H1 (cell line): ENCODE measurements around the gene UGT1A10. TPM values are rescaled to one million over a fixed set of nuclear protein-coding genes. Genes with fewer than 3 reads are reported as not detected.

ENCODE experiments used
- CTCF ChIA-PET: fragments of 300-600 bp; sonication (Branson Sonifier 250); formaldehyde crosslinking; loops from one replicate; lab custom pipeline; 2021; ENCODE audit not compliant: partially characterized antibody; lab: Charles Lee
- POLR2A ChIA-PET: fragments of 300-600 bp; sonication (Branson Sonifier 250); formaldehyde crosslinking; loops from one replicate; lab custom pipeline; 2021; ENCODE audit warnings: inconsistent platforms; ENCODE audit not compliant: partially characterized antibody; lab: Charles Lee
- DNase-seq, 2 experiments: peaks; one replicate each; pipeline versions ENCODE4 v3.0.0 to v3.0.0-alpha.2; 2010 to 2022; ENCODE audit warnings: low spot score in 2 of 2, low read depth in 1 of 2, mixed read lengths in 1 of 2
- FAIRE-seq: peaks from 2 replicates; lab custom pipeline; 2011; peaks lifted over from hg19 to GRCh38; lab: Jason Lieb, UNC
- H2AFZ ChIP-seq: 2 replicates; pipeline ENCODE4 v1.8.1; 2012; ENCODE audit warnings: low read length, inconsistent platforms
- H2AK5ac ChIP-seq: 2 replicates; pipeline ENCODE4 v1.6.1; 2013; ENCODE audit warnings: low read depth, low read length
- H2BK120ac ChIP-seq: replicated peaks from 2 replicates; pipeline ENCODE3; 2013; ENCODE audit warnings: low read depth, low read length, inconsistent platforms
- H2BK12ac ChIP-seq: 2 replicates; pipeline ENCODE4 v1.6.1; 2013; ENCODE audit warnings: low read depth, low read length
- H2BK15ac ChIP-seq: 2 replicates; pipeline ENCODE4 v1.6.1; 2013; ENCODE audit warnings: low read length
- H2BK20ac ChIP-seq: 2 replicates; pipeline ENCODE4 v1.6.1; 2013; ENCODE audit warnings: low read length
- H2BK5ac ChIP-seq: 2 replicates; pipeline ENCODE4 v1.6.1; 2013; ENCODE audit warnings: low read depth, low read length
- H3K14ac ChIP-seq: 2 replicates; pipeline ENCODE4 v1.6.1; 2013; ENCODE audit warnings: inconsistent platforms; ENCODE audit not compliant: insufficient read length
- H3K18ac ChIP-seq: 2 replicates; pipeline ENCODE4 v1.6.1; 2013; ENCODE audit warnings: low read length; ENCODE audit errors: extremely low read depth
- H3K23ac ChIP-seq: 2 replicates; pipeline ENCODE4 v1.6.1; 2013; ENCODE audit warnings: inconsistent platforms; ENCODE audit not compliant: insufficient read length
- H3K23me2 ChIP-seq: 2 replicates; pipeline ENCODE4 v1.6.1; 2013; ENCODE audit warnings: low read depth, low read length
- H3K27ac ChIP-seq: 2 replicates; pipeline ENCODE4 v1.6.1; 2011; ENCODE audit warnings: low read depth, low read length, inconsistent platforms
- H3K27me3 ChIP-seq, 4 experiments: replicated peaks in 1 of 4; 1 replicate in 1 of 4; 2 replicates in 3 of 4; pipeline versions ENCODE4 v1.6.1 to v1.8.1; 2011 to 2013; ENCODE audit warnings: low read length in 3 of 4, mild to moderate bottlenecking in 3 of 4, inconsistent platforms in 2 of 4, mixed read lengths in 2 of 4, moderate library complexity in 1 of 4; ENCODE audit not compliant: control insufficient read depth in 3 of 4, insufficient read depth in 3 of 4; ENCODE audit errors: extremely low read depth in 1 of 4
- H3K36me3 ChIP-seq, 4 experiments: 2 replicates each; pipeline versions ENCODE4 v1.6.1 to v1.8.1; 2011 to 2013; ENCODE audit warnings: mild to moderate bottlenecking in 4 of 4, low read length in 3 of 4, moderate library complexity in 2 of 4, control low read depth in 1 of 4, inconsistent platforms in 1 of 4; ENCODE audit not compliant: insufficient read depth in 4 of 4, control insufficient read depth in 2 of 4
- H3K4ac ChIP-seq: replicated peaks from 2 replicates; pipeline ENCODE3; 2013; ENCODE audit warnings: low read length, low read depth, mixed read lengths, inconsistent platforms; ENCODE audit not compliant: insufficient read length
- H3K4me1 ChIP-seq, 4 experiments: replicated peaks in 1 of 4; 1 replicate in 1 of 4; 2 replicates in 3 of 4; pipeline versions ENCODE4 v1.6.1 to v1.8.1; 2011 to 2013; ENCODE audit warnings: low read length in 3 of 4, inconsistent platforms in 2 of 4, mixed read lengths in 1 of 4; ENCODE audit not compliant: insufficient read depth in 4 of 4, control insufficient read depth in 3 of 4
- H3K4me2 ChIP-seq, 2 experiments: 2 replicates each; pipeline versions ENCODE4 v1.6.1 to v1.8.1; 2011 to 2013; ENCODE audit warnings: low read depth in 2 of 2, low read length in 2 of 2, control low read depth in 1 of 2, inconsistent platforms in 1 of 2, mild to moderate bottlenecking in 1 of 2; ENCODE audit not compliant: insufficient read depth in 1 of 2
- H3K4me3 ChIP-seq, 4 experiments: fragments of 200-600, 300-600 bp in 1 of 4; sonication (generic), shearing (Covaris generic), sonication (Bioruptor Twin) in 1 of 4; 2 replicates each; pipeline versions ENCODE4 v1.5.1 to v1.8.1; 2011 to 2016; ENCODE audit warnings: low read length in 4 of 4, low read depth in 3 of 4, control low read depth in 2 of 4, inconsistent platforms in 2 of 4, mild to moderate bottlenecking in 2 of 4, mixed read lengths in 1 of 4, moderate library complexity in 1 of 4; ENCODE audit not compliant: insufficient read depth in 2 of 4; ENCODE audit errors: extremely low read depth in 1 of 4
- H3K56ac ChIP-seq: replicated peaks from 2 replicates; pipeline ENCODE3; 2013; ENCODE audit warnings: low read depth, mild to moderate bottlenecking, mixed read lengths, low read length, inconsistent platforms; ENCODE audit not compliant: insufficient read length
- H3K79me1 ChIP-seq: 2 replicates; pipeline ENCODE4 v1.6.1; 2013; ENCODE audit warnings: low read depth, low read length, control low read depth
- H3K79me2 ChIP-seq, 2 experiments: 2 replicates each; pipeline versions ENCODE4 v1.6.1 to v1.8.1; 2012 to 2013; ENCODE audit warnings: low read length in 2 of 2, mild to moderate bottlenecking in 2 of 2, inconsistent platforms in 1 of 2; ENCODE audit not compliant: insufficient read depth in 2 of 2, control insufficient read depth in 1 of 2
- H3K9ac ChIP-seq, 4 experiments: replicated peaks in 1 of 4; 1 replicate in 1 of 4; 2 replicates in 3 of 4; pipeline versions ENCODE4 v1.6.1 to v1.8.1; 2011 to 2013; ENCODE audit warnings: low read depth in 3 of 4, low read length in 3 of 4, control low read depth in 2 of 4, mild to moderate bottlenecking in 2 of 4, moderate library complexity in 2 of 4, inconsistent platforms in 1 of 4; ENCODE audit errors: extremely low read depth in 1 of 4
- H3K9me3 ChIP-seq, 2 experiments: 2 replicates each; pipeline versions ENCODE4 v1.6.1 to v1.8.1; 2012 to 2013; ENCODE audit warnings: mild to moderate bottlenecking in 2 of 2, moderate library complexity in 2 of 2, control low read depth in 1 of 2, inconsistent platforms in 1 of 2, low read depth in 1 of 2, low read length in 1 of 2, mixed read lengths in 1 of 2; ENCODE audit not compliant: insufficient read depth in 2 of 2
- H4K20me1 ChIP-seq, 2 experiments: replicated peaks in 1 of 2; 2 replicates each; pipeline versions ENCODE3 to v1.8.1; 2011 to 2013; ENCODE audit warnings: inconsistent platforms in 2 of 2, low read length in 2 of 2, mild to moderate bottlenecking in 1 of 2; ENCODE audit not compliant: insufficient read depth in 2 of 2, control insufficient read depth in 1 of 2
- H4K5ac ChIP-seq: 2 replicates; pipeline ENCODE4 v1.6.1; 2013; ENCODE audit warnings: low read length, low read depth, mixed read lengths, inconsistent platforms; ENCODE audit not compliant: insufficient read length
- H4K8ac ChIP-seq: 2 replicates; pipeline ENCODE4 v1.8.0; 2013; ENCODE audit warnings: mild to moderate bottlenecking, moderate library complexity, low read length, inconsistent platforms; ENCODE audit not compliant: insufficient read depth; ENCODE audit errors: extremely low read depth
- H4K91ac ChIP-seq: replicated peaks from 2 replicates; pipeline ENCODE3; 2013; ENCODE audit warnings: low read length, mixed read lengths, inconsistent platforms; ENCODE audit not compliant: insufficient read length
- BCL11A ChIP-seq, 2 experiments: IDR thresholded peaks; one replicate each; pipeline ENCODE4 v1.6.1; 2011; ENCODE audit warnings: low read depth in 2 of 2, low read length in 2 of 2, mild to moderate bottlenecking in 2 of 2
- EGR1 ChIP-seq: IDR thresholded peaks from 2 replicates; pipeline ENCODE4 v1.6.1; 2011; ENCODE audit warnings: low read depth, low read length, borderline replicate concordance
- EZH2 ChIP-seq: fragments of 200-600 bp; sonication (generic); IDR thresholded peaks from 2 replicates; pipeline ENCODE4 v1.7.1; 2012; ENCODE audit warnings: low read depth, mild to moderate bottlenecking, moderate library complexity, low read length, inconsistent platforms; ENCODE audit not compliant: severe bottlenecking
- FOSL1 ChIP-seq: IDR thresholded peaks from 2 replicates; pipeline ENCODE4 v1.6.1; 2011; ENCODE audit warnings: mild to moderate bottlenecking, low read depth, low read length, moderate library complexity; ENCODE audit not compliant: insufficient read depth
- KDM1A ChIP-seq: fragments of 200-600, 300-600 bp; sonication (generic); IDR thresholded peaks from 2 replicates; pipeline ENCODE4 v1.7.1; 2016; ENCODE audit warnings: mild to moderate bottlenecking, low read length, borderline replicate concordance
- SUZ12 ChIP-seq: fragments of 200-600 bp; sonication (generic); IDR thresholded peaks from 2 replicates; pipeline ENCODE4 v1.6.1; 2012; ENCODE audit warnings: mild to moderate bottlenecking, inconsistent platforms, low read length, moderate library complexity, mixed read lengths
- TCF12 ChIP-seq: IDR thresholded peaks from 2 replicates; pipeline ENCODE4 v1.6.1; 2011; ENCODE audit warnings: low read depth, mild to moderate bottlenecking, low read length
- TEAD4 ChIP-seq: IDR thresholded peaks from 2 replicates; pipeline ENCODE4 v1.6.1; 2012; ENCODE audit warnings: low read depth, low read length, inconsistent platforms, mixed read lengths
- ZNF274 ChIP-seq: IDR thresholded peaks from 2 replicates; pipeline ENCODE4 v1.7.0; 2012; ENCODE audit warnings: low read length, borderline replicate concordance; ENCODE audit errors: extremely low read depth
- WGBS, 2 experiments: shearing (Covaris generic) in 1 of 2; methylation state at CpG; one replicate each; pipeline versions ENCODE4 v1.1.6 to v1.1.7; 2013 to 2015; ENCODE audit warnings: low lambda C conversion rate in 2 of 2, mixed read lengths in 2 of 2, inconsistent platforms in 1 of 2, low coverage in 1 of 2, missing lambda C conversion rate in 1 of 2; ENCODE audit not compliant: insufficient replicate concordance in 2 of 2, insufficient coverage in 1 of 2, insufficient read length in 1 of 2; ENCODE audit errors: extremely low coverage in 1 of 2, missing lambda C conversion rate in 1 of 2; 5-methylcytosine and 5-hydroxymethylcytosine counted together
- polyA plus RNA-seq, 7 experiments: library from polyadenylated mRNA; depleted of rRNA in 3 of 7; stranded (reverse) in 5 of 7; unstranded in 2 of 7; fragments of >200 nt in 5 of 7; fragments of 200-250 nt in 2 of 7; gene quantifications; 1 replicate in 5 of 7; 2 replicates in 1 of 7; 4 replicates in 1 of 7; pipeline versions ENCODE4 v1.2.1 to v1.2.3, GENCODE V29; 2011 to 2013; ENCODE audit warnings: missing spikeins in 2 of 7, mixed read lengths in 2 of 7
- total RNA-seq: library from RNA; stranded (reverse); fragmentation: NEBNext Ultra II Directional; extraction: Animal tissue kit (Norgen Biotek cat#: 25700); gene quantifications from 2 replicates; pipeline ENCODE4 v1.2.1, GENCODE V29; 2021

UGT1A10 gene
- total and polyA plus RNA-seq, 2 of the 8 experiments (the other 6 are each of a cell fraction or from before 2014, with no cell fraction given) = not detected

DNA sequence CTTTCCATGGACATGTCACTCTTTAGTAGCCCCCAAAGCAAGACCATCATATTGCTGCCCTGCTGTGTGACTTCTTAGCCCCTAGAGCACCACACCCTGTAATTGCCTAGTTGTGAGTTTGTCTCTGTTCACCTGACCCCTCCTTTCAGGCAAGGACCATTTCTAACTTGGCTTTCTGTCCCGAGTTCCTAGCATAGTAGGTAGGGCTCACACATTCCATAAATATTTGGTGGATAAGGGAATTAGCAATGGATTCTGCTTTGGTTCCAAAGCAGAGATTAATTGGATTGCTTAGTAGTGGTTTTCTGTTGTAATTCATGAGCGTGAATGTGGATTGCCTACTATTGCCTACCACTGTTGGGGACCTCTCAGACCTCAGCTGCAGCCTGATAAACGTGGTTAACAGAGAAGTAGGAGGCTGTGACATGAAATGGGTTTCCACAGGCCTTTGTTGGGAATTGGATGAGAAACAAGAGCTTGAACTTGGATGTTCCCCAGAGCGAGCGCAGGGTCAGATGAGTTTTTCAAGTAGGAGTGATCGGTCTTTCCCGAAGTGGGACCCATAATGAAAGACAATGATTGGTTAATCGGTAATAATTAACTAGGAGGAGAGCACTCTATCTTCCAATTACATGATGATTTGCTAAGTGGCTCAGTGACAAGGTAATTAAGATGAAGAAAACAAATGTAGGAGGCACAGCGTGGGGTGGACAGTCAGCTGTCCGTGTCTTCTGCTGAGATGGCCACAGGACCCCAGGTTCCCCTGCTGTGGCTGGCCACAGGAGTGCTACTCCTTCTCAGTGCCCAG, 110.4 kb downstream of the UGT1A10 start:
- Histone ChIP-seq H4K8ac (no peak overlapping the region), H2BK12ac (no peak overlapping the region), H3K79me1 (no peaks in the 10 kb centered on the region), H3K9me3 (peaks cover 17 to 32% of the 10 kb centered on the region in 2 experiments), H4K20me1 (no peaks in the 10 kb centered on the region), H3K4ac (no peak overlapping the region), H3K9ac (no peak overlapping the region), H3K4me2 (no peak overlapping the region), H3K56ac (no peak overlapping the region), H3K18ac (no peak overlapping the region), H3K36me3 (no peaks in the 10 kb centered on the region), H3K4me3 (no peak overlapping the region), H2BK20ac (no peak overlapping the region), H2BK5ac (no peak overlapping the region), H2BK120ac (no peak overlapping the region), H2BK15ac (no peak overlapping the region), H3K79me2 (no peaks in the 10 kb centered on the region), H4K5ac (no peak overlapping the region), H2AFZ (no peak overlapping the region), H3K23ac (no peak overlapping the region), H2AK5ac (no peak overlapping the region), H3K27me3 (no peaks in the 10 kb centered on the region), H4K91ac (no peak overlapping the region), H3K23me2 (no peaks in the 10 kb centered on the region), H3K4me1 (no peaks in the 10 kb centered on the region), H3K14ac (no peak overlapping the region), H3K27ac (no peak overlapping the region)
- TF ChIP-seq KDM1A (no peak), EGR1 (no peak), FOSL1 (no peak), EZH2 (no peak), BCL11A (IDR thresholded peaks at IDR 0.05; ENCODE audit: low read depth in 2 of 2, low read length in 2 of 2) (no peak), SUZ12 (no peak), TCF12 (no peak), TEAD4 (no peak), ZNF274 (no peak)
- ChIA-PET POLR2A (no interaction called here), CTCF (interaction anchor here (0.8 kb wide), 1 partner anchor 86 kb away, joined by 4 read pairs; no protein-coding TSS in a partner anchor)
- 93% methylated on average over 10 of the region's 10 CpGs; no CpG with 5 or more reads in 1 of the 2 experiments for WGBS, 2 experiments
- no peak for DNase-seq
- FAIRE-seq = no peak
